Measurements from ENCODE around the gene ST6GALNAC4.

Gene ST6GALNAC4

GRCh38 chr9:127858041-127858512 lies 58.8 kb downstream of the ST6GALNAC4 start:
- H3K27ac Mint-ChIP-seq = no peak overlapping the region
- peaks cover 58% of the 10 kb centered on the region for H3K4me1 Mint-ChIP-seq (ENCODE audit: low read depth)
- no peaks in the 10 kb centered on the region for H3K36me3 Mint-ChIP-seq (ENCODE audit: low read depth)
- no peak overlapping the region for H3K4me3 Mint-ChIP-seq
- H3K27me3 Mint-ChIP-seq = no peaks in the 10 kb centered on the region
- no peaks in the 10 kb centered on the region for H3K9me3 Mint-ChIP-seq

All from stimulated activated naive CD8-positive, alpha-beta T cell treated with anti-CD3 and anti-CD28 coated beads, Interleukin-15, Interleukin-2, amounts not matched to agents 100 ng/mL and 50 ng/mL, for 24 hours (primary cell).